HG03039 (cell line): ENCODE measurements around the gene UBE3A.
"Not testable (repeated sequence)": the region's sequence is repeated elsewhere in the genome, so short reads cannot be mapped to it uniquely, and the experiment has no call there.

Source experiments
- ATAC-seq: cut with Tn5 transposase; IDR thresholded peaks from one replicate; pipeline ENCODE4 v1.9.1; 2021; ENCODE audit warnings: mild to moderate bottlenecking, moderate library complexity; ENCODE audit not compliant: unreplicated experiment

The UBE3A gene

GRCh38 chr15:25439369-25439836, 579 bp upstream of the UBE3A start:
- ATAC-seq: no peak

- peak; percentile 45 for ATAC-seq
Measured at GRCh38 chr15:25437777-25438600, 835 bp downstream of the UBE3A start.

- ATAC-seq: no peak
Measured at GRCh38 chr15:25436707-25437106, 2.1 kb downstream of the UBE3A start.

GRCh38 chr15:25435474-25436243, 3.2 kb downstream of the UBE3A start:
- no peak for ATAC-seq

- ATAC-seq: no peak
Measured at GRCh38 chr15:25433118-25433865, 5.5 kb downstream of the UBE3A start.

- no peak for ATAC-seq
Measured at GRCh38 chr15:25431836-25432561, 6.8 kb downstream of the UBE3A start.

GRCh38 chr15:25427861-25428260, 11.0 kb downstream of the UBE3A start:
- no peak for ATAC-seq

GRCh38 chr15:25426896-25427610, 11.8 kb downstream of the UBE3A start:
- ATAC-seq: no peak

- ATAC-seq: no peak
Measured at GRCh38 chr15:25424073-25424472, 14.8 kb downstream of the UBE3A start.

- ATAC-seq: no peak
Measured at GRCh38 chr15:25422021-25422420, 16.8 kb downstream of the UBE3A start.

GRCh38 chr15:25418202-25418601, 20.6 kb downstream of the UBE3A start:
- no peak for ATAC-seq

GRCh38 chr15:25417604-25418003, 21.2 kb downstream of the UBE3A start:
- no peak for ATAC-seq

GRCh38 chr15:25416693-25417092, 22.1 kb downstream of the UBE3A start:
- no peak for ATAC-seq

- ATAC-seq: no peak
Measured at GRCh38 chr15:25415707-25416106, 23.1 kb downstream of the UBE3A start.

GRCh38 chr15:25415217-25415616, 23.6 kb downstream of the UBE3A start:
- no peak for ATAC-seq

- ATAC-seq: no peak
Measured at GRCh38 chr15:25410649-25411048, 28.2 kb downstream of the UBE3A start.

- ATAC-seq: not testable (repeated sequence)
Measured at GRCh38 chr15:25409731-25410130, 29.1 kb downstream of the UBE3A start.

GRCh38 chr15:25408929-25409328, 29.9 kb downstream of the UBE3A start:
- ATAC-seq: no peak

- no peak for ATAC-seq
Measured at GRCh38 chr15:25408428-25408827, 30.4 kb downstream of the UBE3A start.

GRCh38 chr15:25407950-25408349, 30.9 kb downstream of the UBE3A start:
- ATAC-seq: no peak
